Testis (tissue), 3 donors: ENCODE data around the gene RASGEF1C. TPM values are rescaled to one million over a fixed set of nuclear protein-coding genes. Genes with fewer than 3 reads are reported as not detected.

ENCODE experiments used
- DNase-seq: peaks from one replicate; pipeline ENCODE4 v3.0.0-alpha.2; 2019
- H3K27ac ChIP-seq, 2 donors: fragments of 200-600 bp; sonication (generic); one replicate each; pipeline ENCODE4 v1.5.1; 2019
- H3K27me3 ChIP-seq: fragments of 200-600 bp; sonication (generic); one replicate; pipeline ENCODE4 v1.5.1; 2019
- H3K36me3 ChIP-seq: fragments of 200-600 bp; sonication (generic); one replicate; pipeline ENCODE4 v1.5.1; 2017; ENCODE audit warnings: low read depth; ENCODE audit errors: missing control alignments
- H3K4me1 ChIP-seq: fragments of 200-600 bp; sonication (generic); one replicate; pipeline ENCODE4 v1.5.1; 2019
- H3K4me3 ChIP-seq, 2 donors: fragments of 200-600 bp; sonication (generic); one replicate each; pipeline ENCODE4 v1.5.1; 2017 to 2019
- H3K9me3 ChIP-seq: fragments of 200-600 bp; sonication (generic); one replicate; pipeline ENCODE4 v1.5.1; 2017
- CTCF ChIP-seq, 3 experiments: fragments of 450-650 bp in 2 of 3; fragments of 200-600 bp in 1 of 3; sonication (generic) in 1 of 3; IDR thresholded peaks; one replicate each; pipeline ENCODE4 v1.5.1; 2016 to 2019; ENCODE audit warnings: antibody characterized with exemption in 3 of 3, mild to moderate bottlenecking in 2 of 3, moderate library complexity in 1 of 3
- POLR2A ChIP-seq: fragments of 450-650 bp; IDR thresholded peaks from one replicate; pipeline ENCODE4 v1.6.1; 2017; ENCODE audit warnings: antibody characterized with exemption, mild to moderate bottlenecking, moderate library complexity
- WGBS, 2 donors: methylation state at CpG; one replicate each; pipeline ENCODE4 v1.1.5; 2018; 5-methylcytosine and 5-hydroxymethylcytosine counted together
- intact Hi-C: fragments of 100-400 bp; cut with DNase I; formaldehyde crosslinking; loops from one replicate; pipeline ENCODE4 v1.15.1; 2023; ENCODE audit warnings: low total_unique reads
- polyA plus RNA-seq: library from polyadenylated mRNA; stranded (reverse); fragments of 350-450 nt; fragmentation: Illumina TruSeq; extraction: RNeasy Lipid Tissue Mini Kit (QIAGEN cat#74804); gene quantifications from one replicate; pipeline ENCODE4 v1.2.3, GENCODE V29; 2014; ENCODE audit warnings: low read depth, low replicate concordance; ENCODE audit not compliant: insufficient read depth
- total RNA-seq, 2 donors: library from RNA; depleted of rRNA; stranded (reverse); fragments of >200 nt; gene quantifications; one replicate each; pipeline ENCODE4 v1.2.3, GENCODE V29; 2016

The RASGEF1C gene
- total and polyA plus RNA-seq, 3 donors from 2014 or later = 8.0 to 19.0 (median 8.5) TPM

GRCh38 chr5:180133551-180133950 is 75.5 kb downstream of the RASGEF1C start:
- DNase-seq = no peak
- Histone ChIP-seq H3K4me3 (no peak overlapping the region), H3K36me3 (no peaks in the 10 kb centered on the region), H3K9me3 (no peaks in the 10 kb centered on the region), H3K4me1 (no peaks in the 10 kb centered on the region), H3K27me3 (no peaks in the 10 kb centered on the region), H3K27ac (no peak overlapping the region)
- intact Hi-C loops = no loop called here
- TF ChIP-seq POLR2A (no peak), CTCF (IDR thresholded peaks at IDR 0.05) (no peak)
- 91 to 95% methylated on average over 4 of the region's 4 CpGs for WGBS, 2 donors

GRCh38 chr5:180133060-180133459 is 76.0 kb downstream of the RASGEF1C start:
- DNase-seq = no peak
- no peak for TF ChIP-seq CTCF (IDR thresholded peaks at IDR 0.05)
- TF ChIP-seq POLR2A = no peak
- intact Hi-C loops = no loop called here
- H3K27ac ChIP-seq = no peak overlapping the region
- H3K36me3 ChIP-seq = no peaks in the 10 kb centered on the region
- H3K4me1 ChIP-seq = no peaks in the 10 kb centered on the region
- H3K27me3 ChIP-seq = no peaks in the 10 kb centered on the region
- no peak overlapping the region for H3K4me3 ChIP-seq
- WGBS, 2 donors = 84 to 100% methylated on average over 1 to 9 of the region's 9 CpGs
- H3K9me3 ChIP-seq = no peaks in the 10 kb centered on the region

GRCh38 chr5:180130876-180131740 is 77.9 kb downstream of the RASGEF1C start:
- intact Hi-C loops = no loop called here
- no peak overlapping the region for H3K27ac ChIP-seq
- WGBS, 2 donors = 86 to 87% methylated on average over 20 to 26 of the region's 26 CpGs
- no peaks in the 10 kb centered on the region for H3K4me1 ChIP-seq
- no peaks in the 10 kb centered on the region for H3K27me3 ChIP-seq
- H3K36me3 ChIP-seq = no peaks in the 10 kb centered on the region
- no peaks in the 10 kb centered on the region for H3K9me3 ChIP-seq
- no peak for TF ChIP-seq CTCF (IDR thresholded peaks at IDR 0.05)
- no peak for TF ChIP-seq POLR2A
- no peak overlapping the region for H3K4me3 ChIP-seq
- peak; percentile 10 for DNase-seq

- Histone ChIP-seq H3K4me3 (no peak overlapping the region), H3K27ac (no peak overlapping the region), H3K36me3 (no peaks in the 10 kb centered on the region), H3K4me1 (no peaks in the 10 kb centered on the region), H3K9me3 (no peaks in the 10 kb centered on the region), H3K27me3 (no peaks in the 10 kb centered on the region)
- 90 to 94% methylated on average over 14 to 15 of the region's 16 CpGs for WGBS, 2 donors
- TF ChIP-seq CTCF (IDR thresholded peaks at IDR 0.05) = no peak
- no peak for TF ChIP-seq POLR2A
- intact Hi-C loops = no loop called here
- DNase-seq = peak; percentile 7
Observed at GRCh38 chr5:180130291-180130869, 78.6 kb downstream of the RASGEF1C start.
